SK-N-DZ (cell line): Measurements from ENCODE around the gene ICAM2. TPM values are rescaled to one million over a fixed set of nuclear protein-coding genes. Genes with fewer than 3 reads are reported as not detected.

Source experiments
- DNase-seq: peaks from one replicate; pipeline ENCODE4 v3.0.0-alpha.2; 2015; ENCODE audit warnings: low spot score
- polyA plus RNA-seq, 2 experiments: library from polyadenylated mRNA; depleted of rRNA; stranded (reverse); fragments of >200 nt; gene quantifications; 2 replicates each; pipeline ENCODE4 v1.2.3, GENCODE V29; 2014

ICAM2 gene
- polyA plus RNA-seq (2014; cell fraction: cytosol; rRNA removed): 1.0 and 1.4 TPM in 2 replicates
- 3.2 and 4.4 TPM in 2 replicates for polyA plus RNA-seq (2014; cell fraction: nucleus; rRNA removed)

- DNase-seq: no peak
Observed at GRCh38 chr17:64020056-64020766, at the start of gene ICAM2. Gene ICAM2, minus strand, starts transcription at chr17:64020633. Its CDS starts 13,942 bp downstream, at chr17:64006691.

DNA sequence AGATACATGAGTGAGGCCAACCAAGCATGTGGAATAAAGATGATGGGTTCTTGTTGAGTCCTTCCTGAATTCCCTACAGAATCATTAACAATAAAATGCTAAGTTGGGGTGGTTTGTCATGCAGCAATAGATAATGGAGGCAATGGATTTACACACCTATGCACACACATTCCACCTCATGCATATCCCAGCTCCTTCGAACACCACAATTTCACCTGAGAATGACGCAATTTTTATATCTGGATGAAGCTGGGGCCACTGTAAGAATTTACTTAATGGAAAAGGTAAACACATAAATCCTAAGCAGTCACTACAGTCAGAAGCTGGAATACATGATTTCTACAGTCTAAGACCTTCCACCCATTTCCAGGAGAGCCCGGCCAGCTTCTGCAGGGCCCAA lies 49.8 kb upstream of the ICAM2 start:
- no peak for DNase-seq

DNA sequence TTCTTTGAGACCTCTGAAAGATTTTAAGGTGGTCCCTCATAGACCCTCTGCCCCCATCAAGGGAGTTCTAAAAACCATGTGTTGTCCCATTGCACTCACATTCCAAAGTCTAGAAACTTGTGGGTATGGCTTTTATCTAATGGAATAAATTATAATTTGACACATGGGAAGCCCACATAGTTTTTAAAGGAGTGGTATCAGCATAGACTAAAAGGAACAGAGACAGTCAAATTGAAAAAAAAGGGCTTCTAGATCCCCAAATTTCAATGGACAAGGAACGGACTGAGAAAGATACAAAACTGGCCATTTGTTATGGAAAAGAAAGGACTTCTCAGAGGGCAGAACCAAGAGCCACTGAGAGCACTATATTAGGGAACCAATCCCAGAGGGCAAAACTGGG lies 48.7 kb upstream of the ICAM2 start:
- no peak for DNase-seq

- DNase-seq: no peak
Observed at GRCh38 chr17:64067657-64068056, 47.2 kb upstream of the ICAM2 start.

- DNase-seq: no peak
Observed at GRCh38 chr17:64066716-64067115, 46.3 kb upstream of the ICAM2 start.

DNA sequence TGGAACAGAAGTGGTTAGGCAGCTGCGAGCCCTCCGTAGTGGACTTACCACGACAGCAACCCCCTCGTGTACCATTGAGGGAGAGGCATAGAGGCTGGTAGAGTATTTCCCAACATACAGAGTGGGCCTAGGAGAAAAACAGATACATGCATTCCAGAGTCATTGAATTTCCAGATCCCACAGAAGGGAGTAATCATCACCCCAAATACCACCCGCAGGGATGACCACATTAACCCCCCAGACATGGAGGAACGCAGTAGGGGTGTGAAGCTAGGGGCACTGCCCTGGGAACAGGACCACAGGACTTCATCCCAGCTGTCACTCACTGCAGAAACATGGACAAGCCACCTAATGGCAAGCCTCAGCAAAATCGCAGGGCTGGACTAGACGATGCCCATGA lies 44.7 kb upstream of the ICAM2 start:
- no peak for DNase-seq

GRCh38 chr17:64064331-64064730 lies 43.9 kb upstream of the ICAM2 start:
- no peak for DNase-seq

- DNase-seq: no peak
Observed at GRCh38 chr17:64063766-64064224, 43.4 kb upstream of the ICAM2 start.

DNA sequence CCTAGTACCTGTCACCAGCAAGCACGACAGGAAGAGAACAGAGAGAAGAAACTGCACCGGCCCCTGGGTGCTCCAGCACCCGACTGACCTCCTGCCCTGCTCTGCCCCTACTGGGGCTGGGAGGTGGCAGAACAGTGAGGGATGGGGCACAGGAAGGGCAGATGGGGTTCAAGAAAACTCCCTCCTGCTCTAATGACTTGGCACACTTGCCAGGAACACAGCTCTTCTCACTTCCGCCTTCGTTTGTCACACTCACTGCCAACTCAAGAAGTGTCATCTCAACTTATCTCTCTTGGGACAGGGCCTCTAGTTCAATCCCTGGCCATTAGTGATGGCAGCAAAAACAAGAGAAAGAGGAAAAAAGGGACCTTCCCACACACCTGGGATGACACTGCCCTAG lies 42.7 kb upstream of the ICAM2 start:
- no peak for DNase-seq

DNA sequence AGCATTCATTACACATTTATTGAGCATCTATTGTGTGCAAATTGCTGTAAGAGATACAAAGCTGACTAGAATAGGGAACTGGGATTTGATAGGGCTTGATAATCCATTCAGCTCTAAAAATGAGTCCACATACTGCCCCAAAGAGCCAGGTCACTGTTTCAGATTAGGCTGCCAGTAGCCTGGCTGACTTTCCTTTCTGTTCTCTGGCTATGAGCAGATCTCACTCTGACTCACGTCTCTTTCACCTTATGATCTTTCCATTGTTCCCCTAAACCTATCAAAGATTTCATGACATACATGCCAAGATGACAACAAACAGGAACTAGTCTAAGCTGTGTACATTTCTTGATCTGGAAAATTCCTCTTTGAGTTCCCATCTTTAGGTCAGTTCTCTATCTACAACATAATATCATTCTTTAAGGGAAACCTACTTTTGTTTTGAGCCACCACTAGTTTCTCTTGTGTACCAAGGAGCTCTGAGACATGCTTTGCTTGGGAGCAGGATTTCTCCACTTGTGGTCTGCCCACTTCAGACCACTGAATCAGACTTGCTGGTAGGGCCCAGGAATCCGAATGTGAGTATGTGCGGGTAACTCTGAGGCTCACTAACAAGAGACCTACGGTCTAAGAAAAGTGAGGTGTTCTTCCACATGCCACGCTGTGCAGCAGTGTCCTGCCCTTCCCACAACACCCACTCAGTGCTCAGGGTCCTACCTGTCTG lies 40.9 kb upstream of the ICAM2 start:
- DNase-seq: no peak

GRCh38 chr17:64060331-64060730 lies 39.9 kb upstream of the ICAM2 start:
- DNase-seq: no peak

GRCh38 chr17:64059756-64060155 lies 39.3 kb upstream of the ICAM2 start:
- DNase-seq: no peak

- DNase-seq: no peak
Observed at GRCh38 chr17:64058621-64059020, 38.2 kb upstream of the ICAM2 start.

- no peak for DNase-seq
Observed at GRCh38 chr17:64057701-64058263, 37.3 kb upstream of the ICAM2 start.

GRCh38 chr17:64056269-64057005 lies 36.0 kb upstream of the ICAM2 start:
- no peak for DNase-seq

- no peak for DNase-seq
Observed at GRCh38 chr17:64055183-64056142, 35.0 kb upstream of the ICAM2 start.

DNA sequence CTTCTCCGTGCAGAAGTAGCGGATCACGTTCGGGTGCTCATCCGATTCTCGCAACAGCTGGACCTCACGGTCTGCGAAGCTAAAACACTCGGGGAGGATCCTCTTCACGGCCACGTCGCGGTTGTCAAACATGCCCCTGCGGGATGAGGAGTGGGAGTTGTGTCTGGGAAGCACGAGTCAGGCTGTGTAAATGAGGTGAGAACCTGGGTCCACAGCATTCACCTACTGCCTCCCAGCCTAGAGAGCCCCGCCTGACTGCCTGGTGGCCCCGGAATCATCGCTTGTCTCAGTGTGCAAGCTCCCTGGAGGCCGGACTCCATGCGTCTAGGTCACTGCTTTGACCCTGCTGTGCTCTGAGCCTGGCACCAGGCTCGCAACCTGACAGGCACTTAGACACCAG lies 33.9 kb upstream of the ICAM2 start:
- no peak for DNase-seq

- no peak for DNase-seq
Observed at GRCh38 chr17:64053101-64053500, 32.7 kb upstream of the ICAM2 start.

DNA sequence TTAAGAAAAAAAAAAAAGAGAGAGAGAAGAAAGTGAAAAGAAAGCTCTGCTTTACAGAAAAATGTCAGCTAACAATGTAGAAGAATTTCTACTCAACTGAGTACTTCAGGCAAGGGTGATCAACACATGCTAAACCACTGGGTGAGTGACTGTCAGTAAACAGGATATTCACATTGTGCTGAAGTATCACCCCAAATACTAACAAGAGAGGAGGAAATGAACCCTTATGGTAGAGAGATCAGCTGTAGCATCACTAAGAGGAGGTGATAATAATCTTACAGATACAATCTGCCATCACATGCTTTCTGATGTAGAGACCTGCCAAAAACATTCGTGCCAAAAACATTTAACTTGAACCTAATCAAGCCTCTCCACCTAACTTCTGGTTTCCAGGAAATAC lies 30.7 kb upstream of the ICAM2 start:
- no peak for DNase-seq

- no peak for DNase-seq
Observed at GRCh38 chr17:64048805-64049204, 28.4 kb upstream of the ICAM2 start.

DNA sequence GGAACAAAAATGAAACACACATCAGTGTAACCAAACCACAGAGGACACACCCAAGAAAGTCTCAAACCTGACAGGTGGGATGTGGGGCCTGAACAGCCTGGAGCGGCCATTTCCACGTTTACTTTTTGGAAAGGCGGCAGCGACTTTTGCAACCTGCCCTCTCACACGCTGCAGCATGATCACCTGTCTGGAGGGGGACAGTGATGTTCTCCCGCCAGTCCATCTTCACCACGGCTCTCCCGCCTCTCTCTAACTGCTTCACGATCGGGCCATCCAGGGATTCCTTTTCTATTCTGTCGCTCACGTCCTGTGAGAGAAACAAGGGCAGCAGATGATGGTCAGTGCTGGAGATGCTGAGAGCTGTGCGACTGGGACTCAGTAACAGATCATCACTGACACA lies 24.7 kb upstream of the ICAM2 start:
- no peak for DNase-seq
